ENCODE results near the gene LSM14B.

LSM14B gene

DNA sequence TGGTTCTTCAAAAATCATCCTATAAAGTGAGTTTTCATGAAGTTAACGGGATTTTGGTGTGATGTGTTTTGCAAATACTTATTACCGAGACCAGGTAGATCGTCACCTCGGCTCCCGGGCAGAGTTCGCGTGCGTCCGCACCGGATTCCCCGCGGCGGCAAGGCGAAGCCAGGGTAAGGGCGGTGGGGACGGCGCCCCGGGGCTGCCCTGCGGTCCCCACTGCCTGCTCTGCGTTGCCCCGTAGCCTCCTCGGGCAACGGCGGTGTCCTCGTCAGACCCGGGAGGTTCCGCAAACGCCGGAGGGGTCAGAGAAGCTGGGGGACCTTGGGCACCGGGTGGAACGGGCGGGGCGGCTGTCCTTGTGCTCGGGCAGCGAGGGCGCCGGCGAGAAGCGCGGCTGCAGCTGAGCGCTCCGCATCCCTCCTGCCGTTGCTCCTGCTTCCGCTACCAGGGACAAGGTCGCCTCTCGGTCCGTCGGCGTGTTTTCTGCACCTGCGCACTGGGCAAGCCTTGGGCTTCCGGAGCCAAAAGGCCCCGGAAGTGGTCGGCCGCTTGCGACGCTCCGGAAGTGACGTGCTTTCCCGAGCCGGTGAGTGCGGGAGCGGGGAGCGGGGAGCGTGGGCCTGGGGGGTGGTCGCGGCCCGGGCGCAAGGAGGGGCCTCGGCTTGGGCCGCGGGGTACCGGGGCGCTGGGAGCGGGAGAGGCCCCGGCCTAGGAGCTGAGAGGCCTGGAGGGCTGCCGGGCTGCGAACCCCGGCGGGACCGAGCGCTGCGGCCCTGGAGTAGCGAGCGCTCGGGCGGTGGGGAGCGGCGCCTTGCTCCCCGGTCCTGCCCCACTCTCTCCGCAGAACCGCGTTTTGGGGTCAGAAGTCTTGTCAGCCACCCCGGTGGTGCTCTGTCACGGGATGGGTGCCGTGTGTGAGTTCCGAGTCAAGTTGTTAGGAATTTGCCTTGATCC, 60.5 kb downstream of the LSM14B start, which contains the start of gene MTG2:
TSS of gene MTG2 (plus strand) at position 560 of the 957 bp plus-strand sequence. CDS start 10,393 bp downstream, outside the sequence.
- peak; percentile 100 for DNase-seq (ENCODE audit: extremely low spot score)
- ChIA-PET POLR2A (no interaction called here), CTCF (no interaction called here)
- TF ChIP-seq, protein P1, sequence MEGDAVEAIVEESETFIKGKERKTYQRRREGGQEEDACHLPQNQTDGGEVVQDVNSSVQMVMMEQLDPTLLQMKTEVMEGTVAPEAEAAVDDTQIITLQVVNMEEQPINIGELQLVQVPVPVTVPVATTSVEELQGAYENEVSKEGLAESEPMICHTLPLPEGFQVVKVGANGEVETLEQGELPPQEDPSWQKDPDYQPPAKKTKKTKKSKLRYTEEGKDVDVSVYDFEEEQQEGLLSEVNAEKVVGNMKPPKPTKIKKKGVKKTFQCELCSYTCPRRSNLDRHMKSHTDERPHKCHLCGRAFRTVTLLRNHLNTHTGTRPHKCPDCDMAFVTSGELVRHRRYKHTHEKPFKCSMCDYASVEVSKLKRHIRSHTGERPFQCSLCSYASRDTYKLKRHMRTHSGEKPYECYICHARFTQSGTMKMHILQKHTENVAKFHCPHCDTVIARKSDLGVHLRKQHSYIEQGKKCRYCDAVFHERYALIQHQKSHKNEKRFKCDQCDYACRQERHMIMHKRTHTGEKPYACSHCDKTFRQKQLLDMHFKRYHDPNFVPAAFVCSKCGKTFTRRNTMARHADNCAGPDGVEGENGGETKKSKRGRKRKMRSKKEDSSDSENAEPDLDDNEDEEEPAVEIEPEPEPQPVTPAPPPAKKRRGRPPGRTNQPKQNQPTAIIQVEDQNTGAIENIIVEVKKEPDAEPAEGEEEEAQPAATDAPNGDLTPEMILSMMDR (IDR thresholded peaks at IDR 0.05; ENCODE audit: control extremely low read depth, extremely low read depth, low read depth, missing control alignments) = no peak

DNA sequence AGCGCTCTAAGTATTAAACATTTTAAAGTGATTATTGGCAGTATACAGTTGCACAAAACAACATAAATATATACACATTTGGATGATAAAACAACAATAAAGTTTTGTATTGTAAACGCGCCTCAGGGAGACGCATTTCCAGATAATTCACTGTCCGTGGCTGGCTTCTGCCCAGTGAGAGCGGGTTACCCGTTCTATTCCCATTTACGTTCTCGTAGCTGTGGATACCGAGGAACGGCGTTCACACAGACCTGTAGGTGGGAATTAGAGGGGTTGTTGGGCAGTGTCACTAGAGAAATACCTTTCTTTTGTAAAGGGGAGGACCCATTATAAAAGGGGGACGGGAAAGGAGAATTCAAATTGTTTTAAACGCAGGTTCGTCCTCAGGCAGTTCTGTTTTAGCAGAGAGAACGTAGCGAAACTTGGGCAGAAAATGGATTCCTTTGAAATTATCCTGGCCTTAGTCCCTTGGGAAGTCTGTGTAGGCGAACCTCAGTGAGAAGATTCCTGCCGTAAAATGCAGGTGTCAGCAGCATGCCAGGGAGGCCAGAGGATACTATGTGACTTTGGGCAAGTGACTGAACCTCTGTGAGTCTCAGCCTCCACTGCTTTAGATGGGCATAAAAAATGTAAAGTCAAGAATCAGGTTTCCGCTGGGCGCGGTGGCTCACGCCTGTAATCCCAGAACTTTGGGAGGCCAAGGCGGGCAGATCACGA, 61.3 kb downstream of the LSM14B start:
- no peak for DNase-seq (ENCODE audit: extremely low spot score)
- ChIA-PET CTCF (no interaction called here), POLR2A (no interaction called here)
- TF ChIP-seq, protein P1 (IDR thresholded peaks at IDR 0.05; ENCODE audit: control extremely low read depth, extremely low read depth, low read depth, missing control alignments) = no peak

All from GM10248 (cell line).